IMR-90 (cell line): Measurements from ENCODE around the gene LGI2. TPM values are rescaled to one million over a fixed set of nuclear protein-coding genes. Genes with fewer than 3 reads are reported as not detected.

Experiments used
- ATAC-seq: fragments of 200-7000 bp; cut with Tn5 transposase; 2 replicates; pipeline ENCODE4 v1.9.1; 2020; ENCODE audit warnings: low read depth, mild to moderate bottlenecking, moderate library complexity
- BruUV-seq: library from RNA; stranded (reverse); fragments of 400-500 nt; replicated peaks from 2 replicates; lab custom pipeline; 2021; lab: Mats Ljungman, UMichigan
- CTCF ChIA-PET: fragments of 300-600 bp; formaldehyde crosslinking; extraction: SDS; loops from one replicate; lab custom pipeline; 2021; ENCODE audit warnings: antibody characterized with exemption; lab: Yijun Ruan, JAX
- POLR2A ChIA-PET: fragments of 300-600 bp; sonication (Branson Sonifier 250); formaldehyde crosslinking; loops from one replicate; lab custom pipeline; 2022; ENCODE audit warnings: antibody characterized with exemption; ENCODE audit not compliant: unreplicated experiment; lab: Charles Lee
- DNase-seq: peaks from one replicate; pipeline ENCODE4 v3.0.0; 2013
- H2AFZ ChIP-seq: replicated peaks from 2 replicates; pipeline ENCODE3; 2013; ENCODE audit warnings: low read length, mild to moderate bottlenecking; ENCODE audit not compliant: poor library complexity
- H2AK5ac ChIP-seq: 2 replicates; pipeline ENCODE4 v1.6.1; 2013; ENCODE audit warnings: low read depth, low read length, inconsistent platforms
- H2AK9ac ChIP-seq: replicated peaks from 2 replicates; pipeline ENCODE3; 2013; ENCODE audit warnings: mild to moderate bottlenecking, low read depth, low read length, moderate library complexity; ENCODE audit not compliant: poor library complexity
- H2BK120ac ChIP-seq: 2 replicates; pipeline ENCODE4 v1.6.1; 2013; ENCODE audit warnings: low read depth, low read length, inconsistent platforms
- H2BK15ac ChIP-seq: 3 replicates; pipeline ENCODE4 v1.6.1; 2013; ENCODE audit warnings: low read depth, low read length, inconsistent platforms
- H2BK20ac ChIP-seq: 2 replicates; pipeline ENCODE4 v1.6.1; 2013; ENCODE audit warnings: low read depth, mild to moderate bottlenecking, inconsistent platforms, low read length, moderate library complexity
- H2BK5ac ChIP-seq: 2 replicates; pipeline ENCODE4 v1.6.1; 2013; ENCODE audit warnings: mild to moderate bottlenecking, low read depth, low read length, inconsistent platforms; ENCODE audit not compliant: poor library complexity, severe bottlenecking
- H3K14ac ChIP-seq: replicated peaks from 2 replicates; pipeline ENCODE4 v1.6.1; 2013; ENCODE audit warnings: low read depth, low read length, inconsistent platforms
- H3K18ac ChIP-seq: 2 replicates; pipeline ENCODE4 v1.6.1; 2013; ENCODE audit warnings: low read depth, low read length, control low read depth
- H3K23ac ChIP-seq: 2 replicates; pipeline ENCODE4 v1.6.1; 2013; ENCODE audit warnings: low read depth, low read length, inconsistent platforms
- H3K27ac ChIP-seq: 2 replicates; pipeline ENCODE4 v1.5.1; 2013; ENCODE audit warnings: mild to moderate bottlenecking, control low read depth, low read length; ENCODE audit not compliant: insufficient read depth
- H3K27me3 ChIP-seq: 2 replicates; pipeline ENCODE4 v1.6.1; 2013; ENCODE audit warnings: low read length; ENCODE audit not compliant: control insufficient read depth, insufficient read depth
- H3K36me3 ChIP-seq: 2 replicates; pipeline ENCODE4 v1.6.1; 2013; ENCODE audit warnings: low read length, mixed read lengths; ENCODE audit not compliant: control insufficient read depth, insufficient read depth
- H3K4ac ChIP-seq: 2 replicates; pipeline ENCODE4 v1.6.1; 2013; ENCODE audit warnings: low read depth, low read length, inconsistent platforms
- H3K4me1 ChIP-seq: 2 replicates; pipeline ENCODE4 v1.6.1; 2013; ENCODE audit warnings: low read length, mixed read lengths; ENCODE audit not compliant: control insufficient read depth, insufficient read depth
- H3K4me2 ChIP-seq: 2 replicates; pipeline ENCODE4 v1.6.1; 2013; ENCODE audit warnings: low read depth, mild to moderate bottlenecking, control low read depth, low read length, moderate library complexity
- H3K4me3 ChIP-seq: 2 replicates; pipeline ENCODE4 v1.5.1; 2013; ENCODE audit warnings: low read depth, mild to moderate bottlenecking, control low read depth, low read length, moderate library complexity; ENCODE audit not compliant: insufficient read depth
- H3K56ac ChIP-seq: 2 replicates; pipeline ENCODE4 v1.6.1; 2013; ENCODE audit warnings: low read length, inconsistent platforms; ENCODE audit not compliant: insufficient read depth; ENCODE audit errors: extremely low read depth
- H3K79me1 ChIP-seq, 2 experiments: 2 replicates each; pipeline ENCODE4 v1.6.1; 2013; ENCODE audit warnings: low read length in 2 of 2, inconsistent platforms in 1 of 2, low read depth in 1 of 2
- H3K9ac ChIP-seq: 2 replicates; pipeline ENCODE4 v1.6.1; 2013; ENCODE audit warnings: low read depth, low read length, control low read depth
- H3K9me1 ChIP-seq: 2 replicates; pipeline ENCODE4 v1.6.1; 2013; ENCODE audit warnings: low read length, inconsistent platforms; ENCODE audit not compliant: insufficient read depth
- H3K9me3 ChIP-seq: 2 replicates; pipeline ENCODE4 v1.6.1; 2013; ENCODE audit warnings: low read length; ENCODE audit not compliant: control insufficient read depth, insufficient read depth
- H4K20me1 ChIP-seq: 2 replicates; pipeline ENCODE4 v1.6.1; 2013; ENCODE audit warnings: low read length, inconsistent platforms; ENCODE audit not compliant: insufficient read depth
- H4K5ac ChIP-seq: 2 replicates; pipeline ENCODE4 v1.6.1; 2013; ENCODE audit warnings: mild to moderate bottlenecking, low read depth, low read length, control low read depth
- H4K8ac ChIP-seq, 2 experiments: 2 replicates each; pipeline ENCODE4 v1.6.1; 2013; ENCODE audit warnings: low read depth in 2 of 2, low read length in 2 of 2, control low read depth in 1 of 2, inconsistent platforms in 1 of 2
- H4K91ac ChIP-seq: 2 replicates; pipeline ENCODE4 v1.6.1; 2013; ENCODE audit warnings: low read depth, low read length, inconsistent platforms; ENCODE audit not compliant: insufficient read depth
- BHLHE40 ChIP-seq: fragments of 150-350 bp; IDR thresholded peaks from 2 replicates; pipeline ENCODE4 v1.6.1; 2016; ENCODE audit warnings: mild to moderate bottlenecking, low read depth, low read length
- CHD1 ChIP-seq: IDR thresholded peaks from 2 replicates; pipeline ENCODE4 v1.6.1; 2012; ENCODE audit warnings: low read depth, low read length, improper control_type of control experiment
- FOS ChIP-seq: fragments of 150-350 bp; IDR thresholded peaks from 2 replicates; pipeline ENCODE4 v1.6.1; 2016; ENCODE audit warnings: low read depth, low read length
- MAFK ChIP-seq: IDR thresholded peaks from 2 replicates; pipeline ENCODE4 v1.6.1; 2012; ENCODE audit warnings: low read depth, low read length, improper control_type of control experiment
- MAZ ChIP-seq: IDR thresholded peaks from 2 replicates; pipeline ENCODE4 v1.6.1; 2012; ENCODE audit warnings: low read depth, mild to moderate bottlenecking, low read length, improper control_type of control experiment, moderate library complexity, borderline replicate concordance
- NFE2L2 ChIP-seq: fragments of 150-350 bp; IDR thresholded peaks from 2 replicates; pipeline ENCODE4 v1.6.1; 2016; ENCODE audit warnings: low read depth, mild to moderate bottlenecking, low read length
- POLR2A ChIP-seq: IDR thresholded peaks from 2 replicates; pipeline ENCODE4 v1.6.1; 2012; ENCODE audit warnings: mild to moderate bottlenecking, low read depth, low read length
- RAD21 ChIP-seq: IDR thresholded peaks from 2 replicates; pipeline ENCODE4 v1.6.1; 2012; ENCODE audit warnings: low read length, improper control_type of control experiment
- RCOR1 ChIP-seq: IDR thresholded peaks from 2 replicates; pipeline ENCODE4 v1.6.1; 2012; ENCODE audit warnings: mild to moderate bottlenecking, low read length, improper control_type of control experiment; ENCODE audit not compliant: insufficient replicate concordance
- RFX5 ChIP-seq: IDR thresholded peaks from 2 replicates; pipeline ENCODE4 v1.8.0; 2012; ENCODE audit warnings: low read depth, mild to moderate bottlenecking, low read length, moderate library complexity
- SMC3 ChIP-seq: fragments of 150-350 bp; IDR thresholded peaks from 2 replicates; pipeline ENCODE4 v1.6.1; 2016; ENCODE audit warnings: low read depth, mild to moderate bottlenecking, antibody characterized with exemption, low read length, moderate library complexity
- WGBS, 2 experiments: methylation state at CpG; one replicate each; pipeline versions ENCODE4 v1.1.5 to v1.1.7; 2013; ENCODE audit warnings: missing lambda C conversion rate in 2 of 2; ENCODE audit not compliant: insufficient read length in 1 of 2; ENCODE audit errors: extremely low coverage in 2 of 2; 5-methylcytosine and 5-hydroxymethylcytosine counted together
- dilution Hi-C: fragments of 300-500 bp; cut with HindIII; formaldehyde crosslinking; loops from one replicate; pipeline ENCODE4 v1.14.3; 2018; ENCODE audit warnings: low sequenced_read_pairs; ENCODE audit not compliant: unreplicated experiment
- in situ Hi-C: fragments of 300-500 bp; cut with MboI; formaldehyde crosslinking; loops from 3 replicates; pipeline ENCODE4 v1.14.3; 2019; ENCODE audit warnings: low sequenced_read_pairs, inconsistent platforms, mixed read lengths
- intact Hi-C: fragments of 100-400 bp; cut with micrococcal nuclease; formaldehyde crosslinking; loops from 2 replicates; pipeline ENCODE4 v1.10.0; 2022
- polyA plus RNA-seq, 3 experiments: library from polyadenylated mRNA; depleted of rRNA; stranded (reverse); fragments of >200 nt; gene quantifications; 2 replicates each; pipeline ENCODE4 v1.2.3, GENCODE V29; 2012; ENCODE audit warnings: low replicate concordance in 1 of 3
- total RNA-seq: library from RNA; depleted of rRNA; stranded (reverse); fragments of >200 nt; gene quantifications from 2 replicates; pipeline ENCODE4 v1.2.3, GENCODE V29; 2012
- TF ChIP-seq, protein P1 (sequence below): fragments of 150-350 bp; IDR thresholded peaks from 2 replicates; pipeline ENCODE4 v1.6.1; 2017; ENCODE audit warnings: mild to moderate bottlenecking, antibody characterized with exemption, low read length, low read depth
- TF ChIP-seq, protein P2 (sequence below): conservative IDR thresholded peaks from 2 replicates; pipeline ENCODE4 v1.5.1; 2012; ENCODE audit warnings: mild to moderate bottlenecking, low read depth, low read length, improper control_type of control experiment

Gene LGI2
- total and polyA plus RNA-seq, 2 of the 4 experiments (the other 2 are of a cell fraction), result not detected

GRCh38 chr4:25051534-25051933 is 20.8 kb upstream of the LGI2 start:
- no peak for DNase-seq
- CTCF ChIA-PET, result no interaction called here
- Histone ChIP-seq H2AK5ac (no peak overlapping the region), H3K27me3 (peaks cover 8% of the 10 kb centered on the region), H3K4me3 (no peak overlapping the region), H3K4ac (no peak overlapping the region), H3K9ac (no peak overlapping the region), H3K27ac (no peak overlapping the region), H2BK120ac (no peak overlapping the region), H3K56ac (no peak overlapping the region), H2AK9ac (no peak overlapping the region), H3K9me1 (no peaks in the 10 kb centered on the region), H3K18ac (no peak overlapping the region), H3K4me1 (no peaks in the 10 kb centered on the region), H3K36me3 (no peaks in the 10 kb centered on the region), H3K14ac (no peak overlapping the region), H2BK15ac (no peak overlapping the region), H3K4me2 (no peak overlapping the region), H3K9me3 (no peaks in the 10 kb centered on the region), H4K91ac (no peak overlapping the region), H3K79me1 (no peaks in the 10 kb centered on the region), H4K20me1 (no peaks in the 10 kb centered on the region), H2BK5ac (no peak overlapping the region), H4K5ac (no peak overlapping the region), H2AFZ (no peak overlapping the region), H3K23ac (no peak overlapping the region), H2BK20ac (no peak overlapping the region), H4K8ac (no peak overlapping the region)
- 43% methylated on average over 1 of the region's 1 CpG; no CpG with 5 or more reads in 1 of the 2 experiments for WGBS, 2 experiments
- dilution Hi-C loops, result no loop called here
- in situ Hi-C loops, result no loop called here
- POLR2A ChIA-PET, result no interaction called here
- intact Hi-C loops, result no loop called here
- TF ChIP-seq SMC3, result no peak
- TF ChIP-seq, protein P1, sequence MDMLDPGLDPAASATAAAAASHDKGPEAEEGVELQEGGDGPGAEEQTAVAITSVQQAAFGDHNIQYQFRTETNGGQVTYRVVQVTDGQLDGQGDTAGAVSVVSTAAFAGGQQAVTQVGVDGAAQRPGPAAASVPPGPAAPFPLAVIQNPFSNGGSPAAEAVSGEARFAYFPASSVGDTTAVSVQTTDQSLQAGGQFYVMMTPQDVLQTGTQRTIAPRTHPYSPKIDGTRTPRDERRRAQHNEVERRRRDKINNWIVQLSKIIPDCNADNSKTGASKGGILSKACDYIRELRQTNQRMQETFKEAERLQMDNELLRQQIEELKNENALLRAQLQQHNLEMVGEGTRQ, result no peak
- TF ChIP-seq RCOR1, result no peak
- no peak for TF ChIP-seq MAZ
- TF ChIP-seq RAD21, result no peak
- TF ChIP-seq, protein P2, sequence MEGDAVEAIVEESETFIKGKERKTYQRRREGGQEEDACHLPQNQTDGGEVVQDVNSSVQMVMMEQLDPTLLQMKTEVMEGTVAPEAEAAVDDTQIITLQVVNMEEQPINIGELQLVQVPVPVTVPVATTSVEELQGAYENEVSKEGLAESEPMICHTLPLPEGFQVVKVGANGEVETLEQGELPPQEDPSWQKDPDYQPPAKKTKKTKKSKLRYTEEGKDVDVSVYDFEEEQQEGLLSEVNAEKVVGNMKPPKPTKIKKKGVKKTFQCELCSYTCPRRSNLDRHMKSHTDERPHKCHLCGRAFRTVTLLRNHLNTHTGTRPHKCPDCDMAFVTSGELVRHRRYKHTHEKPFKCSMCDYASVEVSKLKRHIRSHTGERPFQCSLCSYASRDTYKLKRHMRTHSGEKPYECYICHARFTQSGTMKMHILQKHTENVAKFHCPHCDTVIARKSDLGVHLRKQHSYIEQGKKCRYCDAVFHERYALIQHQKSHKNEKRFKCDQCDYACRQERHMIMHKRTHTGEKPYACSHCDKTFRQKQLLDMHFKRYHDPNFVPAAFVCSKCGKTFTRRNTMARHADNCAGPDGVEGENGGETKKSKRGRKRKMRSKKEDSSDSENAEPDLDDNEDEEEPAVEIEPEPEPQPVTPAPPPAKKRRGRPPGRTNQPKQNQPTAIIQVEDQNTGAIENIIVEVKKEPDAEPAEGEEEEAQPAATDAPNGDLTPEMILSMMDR, result no peak
- TF ChIP-seq CHD1, result no peak
- TF ChIP-seq FOS, result no peak
- no peak for TF ChIP-seq POLR2A
- TF ChIP-seq MAFK, result no peak
- TF ChIP-seq BHLHE40, result no peak
- no peak for TF ChIP-seq RFX5
- TF ChIP-seq NFE2L2, result no peak
- no TSS peak for BruUV-seq
- ATAC-seq, result no peak
